GM12878 (cell line): ENCODE results near the gene SBNO1. TPM values are rescaled to one million over a fixed set of nuclear protein-coding genes. Genes with fewer than 3 reads are reported as not detected.

Experiments
- ATF7 ChIP-seq: fragments of 450-650 bp; IDR thresholded peaks from 2 replicates; pipeline ENCODE4 v1.6.1; 2016; ENCODE audit warnings: low read depth, mild to moderate bottlenecking
- BHLHE40 ChIP-seq, 2 experiments: fragments of 450-650 bp in 1 of 2; IDR thresholded peaks; 2 replicates each; pipeline ENCODE4 v1.6.1; 2011 to 2017; ENCODE audit warnings: low read depth in 2 of 2, borderline replicate concordance in 1 of 2, improper control_type of control experiment in 1 of 2, low read length in 1 of 2, mild to moderate bottlenecking in 1 of 2
- BRCA1 ChIP-seq: IDR thresholded peaks from 2 replicates; pipeline ENCODE4 v1.6.1; 2011; ENCODE audit warnings: low read depth, low read length, improper control_type of control experiment
- DPF2 ChIP-seq: fragments of 450-650 bp; IDR thresholded peaks from 2 replicates; pipeline ENCODE4 v1.6.1; 2017; ENCODE audit warnings: mild to moderate bottlenecking
- FOXK2 ChIP-seq: fragments of 450-650 bp; IDR thresholded peaks from 2 replicates; pipeline ENCODE4 v1.6.1; 2017; ENCODE audit warnings: mild to moderate bottlenecking, moderate library complexity
- HDAC6 ChIP-seq: fragments of 200-600 bp; sonication (generic); IDR thresholded peaks from one replicate; pipeline ENCODE4 v1.8.0; 2017; ENCODE audit warnings: antibody characterized with exemption; ENCODE audit not compliant: unreplicated experiment
- IKZF1 ChIP-seq: fragments of 450-650 bp; conservative IDR thresholded peaks from 2 replicates; pipeline ENCODE4 v1.6.1; 2017; ENCODE audit warnings: antibody characterized with exemption, mild to moderate bottlenecking
- IRF3 ChIP-seq: fragments of 450-650 bp; IDR thresholded peaks from 2 replicates; pipeline ENCODE4 v1.6.1; 2014; ENCODE audit warnings: mild to moderate bottlenecking
- IRF4 ChIP-seq: IDR thresholded peaks from 2 replicates; pipeline ENCODE4 v1.6.1; 2011; ENCODE audit warnings: low read depth, low read length
- MTA3 ChIP-seq: IDR thresholded peaks from 2 replicates; pipeline ENCODE4 v1.6.1; 2012; ENCODE audit warnings: low read length, inconsistent platforms, borderline replicate concordance
- NBN ChIP-seq: fragments of 450-650 bp; IDR thresholded peaks from 2 replicates; pipeline ENCODE4 v1.6.1; 2016
- NFXL1 ChIP-seq: fragments of 450-650 bp; IDR thresholded peaks from 2 replicates; pipeline ENCODE4 v1.6.1; 2017; ENCODE audit warnings: antibody characterized with exemption, mild to moderate bottlenecking, borderline replicate concordance
- NR2C1 ChIP-seq: fragments of 450-650 bp; IDR thresholded peaks from 2 replicates; pipeline ENCODE4 v1.6.1; 2017; ENCODE audit warnings: antibody characterized with exemption, mild to moderate bottlenecking, moderate library complexity
- RFX5 ChIP-seq: IDR thresholded peaks from 2 replicates; pipeline ENCODE4 v1.6.1; 2011; ENCODE audit warnings: low read depth, low read length, improper control_type of control experiment
- SPI1 ChIP-seq: IDR thresholded peaks from 2 replicates; pipeline ENCODE4 v1.6.1; 2011; ENCODE audit warnings: low read depth, mild to moderate bottlenecking, low read length, moderate library complexity, borderline replicate concordance; ENCODE audit not compliant: insufficient read depth
- SREBF1 ChIP-seq: IDR thresholded peaks from 2 replicates; pipeline ENCODE4 v1.6.1; 2012; ENCODE audit warnings: mild to moderate bottlenecking, low read length
- STAT1 ChIP-seq: fragments of 450-650 bp; conservative IDR thresholded peaks from 2 replicates; pipeline ENCODE4 v1.6.1; 2014; ENCODE audit warnings: antibody characterized with exemption, mild to moderate bottlenecking
- SUPT20H ChIP-seq: IDR thresholded peaks from 2 replicates; pipeline ENCODE4 v1.6.1; 2011; ENCODE audit warnings: low read depth, mild to moderate bottlenecking, low read length, moderate library complexity, borderline replicate concordance; ENCODE audit not compliant: control insufficient read depth
- TCF12 ChIP-seq: IDR thresholded peaks from 2 replicates; pipeline ENCODE4 v1.6.1; 2011; ENCODE audit warnings: low read depth, mild to moderate bottlenecking, low read length
- TCF3 ChIP-seq: IDR thresholded peaks from 2 replicates; pipeline ENCODE4 v1.6.1; 2012; ENCODE audit warnings: low read depth, mild to moderate bottlenecking, low read length, borderline replicate concordance; ENCODE audit not compliant: insufficient read depth
- TCF7 ChIP-seq: IDR thresholded peaks from 2 replicates; pipeline ENCODE4 v1.6.1; 2014; ENCODE audit warnings: antibody characterized with exemption, borderline replicate concordance
- USF2 ChIP-seq: IDR thresholded peaks from 2 replicates; pipeline ENCODE4 v1.6.1; 2011; ENCODE audit warnings: low read depth, low read length, improper control_type of control experiment, borderline replicate concordance
- WRNIP1 ChIP-seq: IDR thresholded peaks from 2 replicates; pipeline ENCODE4 v1.6.1; 2011; ENCODE audit warnings: low read depth, low read length, improper control_type of control experiment, borderline replicate concordance
- ZBTB40 ChIP-seq: fragments of 450-650 bp; IDR thresholded peaks from 2 replicates; pipeline ENCODE4 v1.6.1; 2016; ENCODE audit warnings: mild to moderate bottlenecking, moderate library complexity, borderline replicate concordance
- ZZZ3 ChIP-seq: IDR thresholded peaks from 2 replicates; pipeline ENCODE4 v1.6.1; 2011; ENCODE audit warnings: low read depth; ENCODE audit not compliant: control insufficient read depth, insufficient read length
- polyA plus RNA-seq, 11 experiments: library from polyadenylated mRNA; depleted of rRNA in 4 of 11; unstranded in 6 of 11; stranded (reverse) in 5 of 11; fragments of >200 nt; fragmentation: Nextera tagmentation in 4 of 11; fragmentation: Illumina TruSeq in 1 of 11; extraction: Ambion mirVana in 4 of 11; extraction: Trizol in 1 of 11; gene quantifications; 1 replicate in 1 of 11; 2 replicates in 10 of 11; pipeline versions ENCODE4 v1.2.1 to v1.2.3, GENCODE V29; 2011 to 2016; ENCODE audit warnings: inconsistent platforms in 2 of 11, missing spikeins in 2 of 11, low read depth in 1 of 11
- total RNA-seq, 4 experiments: library from RNA; depleted of rRNA in 3 of 4; stranded (reverse); fragments of >200 nt in 3 of 4; fragmentation: Illumina TruSeq in 1 of 4; extraction: Trizol in 1 of 4; gene quantifications; 2 replicates each; pipeline versions ENCODE4 v1.2.1 to v1.2.3, GENCODE V29; 2013 to 2021

SBNO1 gene
- total and polyA plus RNA-seq, 10 of the 15 experiments (the other 5 are each of a cell fraction or from before 2014, with no cell fraction given): 7.5 to 39.7 (median 20.9) TPM

- no peak for TF ChIP-seq USF2
- TF ChIP-seq NBN: 0 out of 2 replicates have a peak, but pooled peaks have one; percentile 31
- no peak for TF ChIP-seq STAT1
- TF ChIP-seq IKZF1: peak; percentile 88
- TF ChIP-seq SREBF1: no peak
- no peak for TF ChIP-seq ZBTB40
- peak in 1 of 2 experiments; percentile 29; a peak in 1 of 4 replicates for TF ChIP-seq BHLHE40 (IDR thresholded peaks at IDR 0.05; ENCODE audit: borderline replicate concordance in 1 of 2, low read depth in 2 of 2, low read length in 1 of 2)
- no peak for TF ChIP-seq ZZZ3
- TF ChIP-seq IRF3: no peak
- TF ChIP-seq TCF7: no peak
- no peak for TF ChIP-seq WRNIP1
- no peak for TF ChIP-seq BRCA1
- no peak for TF ChIP-seq IRF4
- TF ChIP-seq NR2C1: no peak
- TF ChIP-seq RFX5: peak; percentile 82; the same call in 1 of the 2 replicates
- no peak for TF ChIP-seq FOXK2
- TF ChIP-seq ATF7: peak; percentile 44; the same call in 1 of the 2 replicates
- peak; percentile 56; the same call in 1 of the 2 replicates for TF ChIP-seq MTA3
- no peak for TF ChIP-seq TCF3
- TF ChIP-seq DPF2: no peak
- TF ChIP-seq NFXL1: no peak
- TF ChIP-seq HDAC6: no peak
- no peak for TF ChIP-seq SUPT20H
- peak; percentile 43; the same call in 1 of the 2 replicates for TF ChIP-seq TCF12
- TF ChIP-seq SPI1: 0 out of 2 replicates have a peak, but pooled peaks have one; percentile 36
These were observed 23.7 kb upstream of the SBNO1 start (continued) for GRCh38 chr12:123388177-123388950.
